Measurements from ENCODE around the gene NALCN. TPM values are rescaled to one million over a fixed set of nuclear protein-coding genes. Genes with fewer than 3 reads are reported as not detected.

Gene NALCN
- total RNA-seq, 1 experiment from 2014 or later, result 0.52 TPM

- no peak for TF ChIP-seq EZH2 (IDR thresholded peaks at IDR 0.05; ENCODE audit: borderline replicate concordance, low read depth, low read length, poor library complexity, severe bottlenecking)
- TF ChIP-seq, protein P1, sequence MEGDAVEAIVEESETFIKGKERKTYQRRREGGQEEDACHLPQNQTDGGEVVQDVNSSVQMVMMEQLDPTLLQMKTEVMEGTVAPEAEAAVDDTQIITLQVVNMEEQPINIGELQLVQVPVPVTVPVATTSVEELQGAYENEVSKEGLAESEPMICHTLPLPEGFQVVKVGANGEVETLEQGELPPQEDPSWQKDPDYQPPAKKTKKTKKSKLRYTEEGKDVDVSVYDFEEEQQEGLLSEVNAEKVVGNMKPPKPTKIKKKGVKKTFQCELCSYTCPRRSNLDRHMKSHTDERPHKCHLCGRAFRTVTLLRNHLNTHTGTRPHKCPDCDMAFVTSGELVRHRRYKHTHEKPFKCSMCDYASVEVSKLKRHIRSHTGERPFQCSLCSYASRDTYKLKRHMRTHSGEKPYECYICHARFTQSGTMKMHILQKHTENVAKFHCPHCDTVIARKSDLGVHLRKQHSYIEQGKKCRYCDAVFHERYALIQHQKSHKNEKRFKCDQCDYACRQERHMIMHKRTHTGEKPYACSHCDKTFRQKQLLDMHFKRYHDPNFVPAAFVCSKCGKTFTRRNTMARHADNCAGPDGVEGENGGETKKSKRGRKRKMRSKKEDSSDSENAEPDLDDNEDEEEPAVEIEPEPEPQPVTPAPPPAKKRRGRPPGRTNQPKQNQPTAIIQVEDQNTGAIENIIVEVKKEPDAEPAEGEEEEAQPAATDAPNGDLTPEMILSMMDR (conservative IDR thresholded peaks at IDR 0.05; ENCODE audit: low read depth, low read length), result no peak
- no TSS peak for BruUV-seq (replicated peaks)
Measured at GRCh38 chr13:101146101-101146898, 270.0 kb downstream of the NALCN start.

GRCh38 chr13:101144808-101145419 is 271.4 kb downstream of the NALCN start:
- Histone ChIP-seq H3K27ac (ENCODE audit: low read depth, low read length, poor library complexity, severe bottlenecking) (no peak overlapping the region), H3K27me3 (replicated peaks; ENCODE audit: insufficient read depth, low read depth, low read length, poor library complexity) (no peaks in the 10 kb centered on the region), H3K36me3 (ENCODE audit: insufficient read depth, low read length, poor library complexity, severe bottlenecking) (no peaks in the 10 kb centered on the region), H3K4me3 (ENCODE audit: low read depth, low read length, poor library complexity, severe bottlenecking) (no peak overlapping the region), H3K4me1 (ENCODE audit: insufficient read depth, low read length, poor library complexity, severe bottlenecking) (no peaks in the 10 kb centered on the region), H3K9me3 (ENCODE audit: low read depth, low read length, poor library complexity, severe bottlenecking) (no peaks in the 10 kb centered on the region)
- intact Hi-C loops (cut with micrococcal nuclease; ENCODE audit: unreplicated experiment), result loop anchor here (2.0 to 5.0 kb wide), 4 partner anchors 154 to 1412 kb away; no protein-coding TSS in a partner anchor
- no TSS peak for BruUV-seq (replicated peaks)
- ChIA-PET POLR2A (ENCODE audit: low non-redundant PET) (no interaction called here), CTCF (interaction anchor here (0.6 to 1.3 kb wide), 10 partner anchors 10 to 1411 kb away, joined by 3 to 11 read pairs (median 5); no protein-coding TSS in a partner anchor)
- DNase-seq (ENCODE audit: low spot score), result peak; percentile 75
- no peak for TF ChIP-seq EZH2 (IDR thresholded peaks at IDR 0.05; ENCODE audit: borderline replicate concordance, low read depth, low read length, poor library complexity, severe bottlenecking)
- TF ChIP-seq, protein P1 (conservative IDR thresholded peaks at IDR 0.05; ENCODE audit: low read depth, low read length), result peak; percentile 71

More at GRCh38 chr13:101146101-101146898, 270.0 kb downstream of the NALCN start:
- H3K36me3 ChIP-seq (ENCODE audit: insufficient read depth, low read length, poor library complexity, severe bottlenecking), result no peaks in the 10 kb centered on the region
- no peak for DNase-seq (ENCODE audit: low spot score)
- H3K4me3 ChIP-seq (ENCODE audit: low read depth, low read length, poor library complexity, severe bottlenecking), result no peak overlapping the region
- H3K27me3 ChIP-seq (replicated peaks; ENCODE audit: insufficient read depth, low read depth, low read length, poor library complexity), result no peaks in the 10 kb centered on the region
- POLR2A ChIA-PET (ENCODE audit: low non-redundant PET), result no interaction called here
- no peaks in the 10 kb centered on the region for H3K4me1 ChIP-seq (ENCODE audit: insufficient read depth, low read length, poor library complexity, severe bottlenecking)
- H3K9me3 ChIP-seq (ENCODE audit: low read depth, low read length, poor library complexity, severe bottlenecking), result no peaks in the 10 kb centered on the region
- H3K27ac ChIP-seq (ENCODE audit: low read depth, low read length, poor library complexity, severe bottlenecking), result no peak overlapping the region
- intact Hi-C loops (cut with micrococcal nuclease; ENCODE audit: unreplicated experiment), result loop anchor here (5.0 kb wide), 1 partner anchor 1411 kb away; no protein-coding TSS in a partner anchor
- CTCF ChIA-PET, result no interaction called here

GRCh38 chr13:101140936-101141335 is 275.4 kb downstream of the NALCN start:
- no peaks in the 10 kb centered on the region for H3K27me3 ChIP-seq (replicated peaks; ENCODE audit: insufficient read depth, low read depth, low read length, poor library complexity)
- ChIA-PET CTCF (no interaction called here), POLR2A (ENCODE audit: low non-redundant PET) (no interaction called here)
- DNase-seq (ENCODE audit: low spot score), result no peak
- intact Hi-C loops (cut with micrococcal nuclease; ENCODE audit: unreplicated experiment), result loop anchor here (5.0 kb wide), 2 partner anchors 776 to 1181 kb away; no protein-coding TSS in a partner anchor
- no peak for TF ChIP-seq EZH2 (IDR thresholded peaks at IDR 0.05; ENCODE audit: borderline replicate concordance, low read depth, low read length, poor library complexity, severe bottlenecking)
- TF ChIP-seq, protein P1 (conservative IDR thresholded peaks at IDR 0.05; ENCODE audit: low read depth, low read length), result no peak
- H3K27ac ChIP-seq (ENCODE audit: low read depth, low read length, poor library complexity, severe bottlenecking), result no peak overlapping the region
- H3K4me1 ChIP-seq (ENCODE audit: insufficient read depth, low read length, poor library complexity, severe bottlenecking), result no peaks in the 10 kb centered on the region
- no peaks in the 10 kb centered on the region for H3K9me3 ChIP-seq (ENCODE audit: low read depth, low read length, poor library complexity, severe bottlenecking)
- H3K36me3 ChIP-seq (ENCODE audit: insufficient read depth, low read length, poor library complexity, severe bottlenecking), result no peaks in the 10 kb centered on the region
- no TSS peak for BruUV-seq (replicated peaks)
- no peak overlapping the region for H3K4me3 ChIP-seq (ENCODE audit: low read depth, low read length, poor library complexity, severe bottlenecking)
